Fibroblast of skin of abdomen (primary cell): ENCODE results near the gene ZNF341.

Experiments
- DNase-seq: peaks from one replicate; pipeline ENCODE4 v3.0.0-alpha.2; 2013

The ZNF341 gene

DNA sequence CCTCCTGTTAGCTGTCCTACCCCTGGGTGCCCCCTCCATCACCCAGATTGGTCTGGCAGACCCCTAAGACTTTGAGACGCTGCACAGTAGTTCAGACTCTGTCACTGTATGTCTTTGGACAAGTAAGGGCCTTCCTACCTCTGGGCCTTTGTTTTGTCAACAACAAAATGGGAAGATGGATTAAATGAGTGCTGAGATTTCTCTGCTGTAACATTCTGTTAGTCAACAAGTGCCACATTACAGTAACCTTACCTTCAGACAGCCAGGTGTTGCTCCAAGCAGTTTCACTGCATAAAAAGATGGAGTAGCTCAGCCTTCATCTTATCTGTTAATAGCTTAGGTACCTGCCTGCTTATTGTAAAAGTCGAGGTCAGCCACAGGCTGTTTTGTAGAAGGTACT, 95.3 kb downstream of the ZNF341 start:
- no peak for DNase-seq

- DNase-seq: no peak
Measured at GRCh38 chr20:33827634-33828325, 96.0 kb downstream of the ZNF341 start.

DNA sequence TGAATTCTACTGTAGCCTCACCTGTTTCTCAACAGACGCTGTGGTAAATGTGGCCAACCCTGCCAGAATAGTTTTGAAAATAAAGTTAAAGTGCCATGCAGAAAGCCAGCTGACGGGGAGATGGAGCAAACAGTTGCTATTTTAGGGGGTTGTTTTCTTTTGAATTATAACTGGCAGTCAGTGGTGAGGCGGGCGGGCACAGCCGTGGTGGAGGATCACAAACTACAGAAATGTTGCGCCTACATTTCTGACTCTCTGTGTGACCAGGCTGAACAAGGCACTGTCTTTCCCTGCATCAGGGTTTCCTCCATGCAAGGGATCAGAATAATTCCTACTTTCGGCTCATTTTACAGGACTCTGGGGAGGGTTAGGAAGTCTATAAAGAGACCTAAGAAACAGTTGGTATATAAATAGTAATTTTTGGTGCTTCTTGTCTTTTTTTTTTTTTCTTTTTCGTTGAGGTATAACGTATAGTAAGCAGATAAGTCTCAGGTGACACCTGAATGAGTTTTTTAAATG, 96.6 kb downstream of the ZNF341 start:
- no peak for DNase-seq

- no peak for DNase-seq
Measured at GRCh38 chr20:33828967-33829560, 97.3 kb downstream of the ZNF341 start.

GRCh38 chr20:33829636-33830035, 97.8 kb downstream of the ZNF341 start:
- no peak for DNase-seq

DNA sequence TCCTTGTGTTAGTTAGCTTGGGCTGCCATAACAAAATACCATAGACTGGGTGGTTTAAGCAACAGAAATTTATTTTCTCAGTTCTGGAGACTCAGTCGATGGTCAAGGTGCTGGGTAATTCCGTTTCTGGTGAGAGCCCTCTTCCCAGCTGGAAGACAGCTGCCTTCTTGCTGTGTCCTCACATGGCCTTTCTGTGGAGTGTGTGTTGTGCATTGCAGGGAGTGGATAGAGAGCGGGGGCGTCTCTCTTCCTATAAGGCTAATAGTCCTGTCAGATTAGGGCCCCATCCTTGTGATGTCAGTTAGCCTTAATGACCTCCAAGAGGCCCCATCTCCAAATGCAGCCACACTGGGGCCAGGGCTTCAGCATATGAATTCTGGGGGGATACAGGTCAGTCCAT, 98.6 kb downstream of the ZNF341 start:
- peak; percentile 36 for DNase-seq

DNA sequence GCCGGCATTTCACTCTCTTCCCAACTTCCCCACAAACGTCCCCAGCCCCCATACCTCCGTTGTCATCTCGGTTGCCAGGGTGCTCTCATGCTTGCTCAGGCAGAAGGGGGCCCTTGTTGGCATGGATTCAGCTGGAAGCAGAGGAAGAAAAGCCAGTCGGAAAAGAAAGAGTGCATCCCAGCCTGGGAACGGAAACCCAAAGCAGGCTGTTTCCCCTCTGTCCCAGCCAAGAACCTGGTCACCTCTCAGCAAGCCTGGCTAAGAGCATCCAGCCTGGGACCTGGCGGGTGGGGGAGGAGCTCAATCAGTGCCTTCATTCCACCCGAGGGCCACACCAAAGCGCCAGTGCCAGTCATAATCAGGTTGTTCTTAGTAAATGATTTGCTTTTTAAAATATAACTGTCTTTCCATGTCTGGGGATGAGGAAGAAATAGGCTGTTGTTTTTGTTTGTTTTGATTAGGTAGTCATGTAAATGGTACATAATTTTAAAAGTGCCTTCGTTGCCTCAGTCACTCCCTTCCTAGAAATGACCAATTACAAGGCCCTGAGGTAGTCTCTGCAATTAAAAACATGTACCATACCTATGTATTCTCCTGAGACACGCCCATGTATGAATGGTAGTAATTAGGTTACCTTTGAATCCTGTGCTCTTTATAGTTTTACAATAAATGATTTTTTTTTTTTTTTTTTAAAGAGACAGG, 100.5 kb downstream of the ZNF341 start:
- peak; percentile 49 for DNase-seq

- no peak for DNase-seq
Measured at GRCh38 chr20:33833333-33833732, 101.5 kb downstream of the ZNF341 start.

GRCh38 chr20:33835615-33836172, 103.9 kb downstream of the ZNF341 start:
- no peak for DNase-seq

GRCh38 chr20:33836277-33836676, 104.5 kb downstream of the ZNF341 start:
- DNase-seq: no peak

DNA sequence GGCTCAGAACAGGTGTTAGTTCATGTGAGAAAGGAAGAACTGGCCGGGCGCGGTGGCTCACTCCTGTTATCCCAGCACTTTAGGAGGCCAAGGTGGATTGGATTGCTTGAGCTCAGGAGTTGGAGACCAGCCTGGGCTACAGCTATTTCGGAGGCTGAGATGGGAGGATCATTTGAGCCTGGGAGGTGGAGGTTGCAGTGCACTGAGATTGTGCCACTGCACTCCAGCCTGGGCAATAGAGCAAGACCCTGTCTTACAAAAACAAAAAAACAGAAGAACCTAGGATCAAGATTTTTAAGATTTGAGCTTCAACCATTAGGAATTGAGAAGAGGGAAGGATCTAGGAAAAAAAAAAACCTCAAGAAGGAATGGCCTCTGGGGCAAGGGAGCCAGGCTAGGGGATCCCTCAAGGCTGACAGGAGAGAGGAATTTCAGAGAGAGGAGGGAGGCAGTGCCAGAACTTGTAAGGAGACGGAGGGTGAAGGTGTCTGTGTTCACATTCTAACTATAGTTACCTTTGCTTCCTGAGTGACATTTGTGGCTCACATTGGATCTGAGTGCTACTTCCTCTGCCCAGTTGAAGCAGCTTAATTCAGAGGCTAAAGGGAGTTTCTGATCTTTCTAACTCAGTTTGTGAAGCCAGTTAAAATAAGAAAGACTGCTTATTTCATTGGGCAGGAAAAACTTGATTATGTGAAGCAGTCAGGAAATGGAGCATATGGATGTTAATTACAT, 105.5 kb downstream of the ZNF341 start:
- no peak for DNase-seq

DNA sequence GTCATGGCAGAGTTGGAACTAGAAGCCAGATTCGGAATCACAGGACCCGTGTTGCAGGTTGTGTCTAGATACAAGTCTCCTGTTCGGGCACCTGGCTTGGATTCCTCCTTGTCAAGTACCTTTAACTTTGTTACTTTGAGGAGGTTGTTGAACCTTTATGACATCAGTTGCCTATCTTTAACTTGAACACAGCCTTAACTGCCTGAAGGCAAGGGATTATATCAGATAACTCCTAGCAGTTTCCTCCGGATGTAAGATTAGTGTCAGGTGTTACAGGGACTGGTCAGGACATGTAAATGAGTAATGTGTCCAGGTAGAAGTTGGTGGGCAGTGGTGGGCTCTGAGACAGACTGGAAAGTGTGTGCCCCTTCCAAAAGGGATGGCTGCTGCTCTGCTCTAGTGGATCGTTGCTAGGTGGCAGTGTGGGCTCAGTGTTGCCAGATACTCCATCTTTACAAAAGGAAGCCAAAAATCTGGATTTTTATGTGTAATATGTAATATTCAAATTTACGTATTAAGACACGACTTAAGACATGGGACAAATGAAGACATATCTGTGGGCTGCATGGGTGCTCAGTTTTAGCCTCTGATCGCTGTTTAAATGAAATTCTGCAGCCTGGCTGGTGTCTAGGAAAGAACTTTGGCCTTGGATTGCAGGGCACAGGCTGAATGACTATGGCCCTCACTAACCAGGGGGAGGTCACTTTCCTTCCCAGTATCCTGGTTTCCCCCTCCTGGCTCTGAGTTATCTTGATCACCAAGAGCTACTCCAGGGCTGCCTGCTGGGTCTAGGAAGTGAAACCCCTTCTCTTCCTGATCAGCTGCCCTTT, 106.5 kb downstream of the ZNF341 start:
- no peak for DNase-seq

DNA sequence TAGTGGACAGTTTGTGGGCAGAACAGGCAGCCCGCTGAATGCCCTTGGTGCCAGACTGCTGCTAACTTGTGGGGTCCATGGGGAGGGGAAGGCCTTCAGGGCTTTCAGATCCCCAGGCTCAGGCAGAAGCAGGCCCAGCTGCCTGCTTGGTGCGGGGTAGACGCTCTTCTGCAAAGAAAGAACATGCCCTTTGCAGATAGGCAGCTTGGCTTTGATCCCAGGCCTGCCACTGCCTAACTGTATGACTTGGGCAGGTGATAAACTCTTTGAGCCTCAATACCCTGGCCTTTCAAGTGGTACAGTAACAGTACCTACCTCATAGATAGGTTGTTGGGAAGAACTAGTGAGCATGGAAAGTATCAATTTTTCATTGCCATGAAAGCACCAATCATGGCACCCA, 107.8 kb downstream of the ZNF341 start:
- no peak for DNase-seq

DNA sequence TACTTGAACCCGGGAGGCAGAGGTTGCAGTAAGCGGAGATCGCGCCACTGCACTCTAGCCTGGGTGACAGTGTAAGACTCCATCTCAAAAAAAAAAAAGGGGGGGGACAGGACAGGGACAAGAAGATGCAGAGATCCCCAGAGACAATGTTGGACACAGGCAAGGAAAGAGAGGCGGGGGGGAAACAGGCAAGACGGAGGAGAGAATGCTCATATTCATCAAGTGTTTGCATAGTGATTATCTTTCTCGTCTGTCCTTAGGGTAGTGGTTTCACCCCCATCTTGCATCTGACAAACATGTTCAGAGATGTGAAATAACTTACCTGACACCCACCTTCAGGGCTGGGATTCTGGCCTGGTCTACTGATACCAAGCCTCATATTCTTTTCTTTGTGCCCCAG, 108.4 kb downstream of the ZNF341 start:
- no peak for DNase-seq

GRCh38 chr20:33840759-33841435, 109.1 kb downstream of the ZNF341 start:
- DNase-seq: no peak

DNA sequence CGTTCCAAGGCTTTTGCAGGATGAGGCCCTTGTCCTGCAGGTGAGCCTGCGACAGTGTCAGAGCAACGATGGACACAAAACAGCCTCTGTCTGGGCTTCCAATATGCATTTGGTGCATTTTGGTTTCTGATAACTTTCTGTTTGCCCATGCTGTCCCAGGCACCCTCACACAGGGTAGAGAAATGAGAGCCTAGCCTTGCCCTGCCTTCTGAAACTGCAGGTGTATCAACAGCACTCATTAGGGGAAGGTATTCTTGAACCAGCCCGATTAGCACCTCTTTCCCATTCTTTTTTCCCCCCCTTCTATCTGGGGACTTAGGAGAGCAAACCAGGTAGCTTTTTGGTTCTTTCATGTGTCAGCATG, 109.6 kb downstream of the ZNF341 start:
- DNase-seq: no peak
